Measurements from ENCODE around the gene NEUROD2.

Gene NEUROD2

GRCh38 chr17:39640591-39641031 lies 32.9 kb upstream of the NEUROD2 start:
- Histone ChIP-seq H3K9me3 (no peaks in the 10 kb centered on the region), H3K4me1 (peaks cover 7% of the 10 kb centered on the region), H3K36me3 (replicated peaks) (no peaks in the 10 kb centered on the region), H3K27me3 (ENCODE audit: low read depth) (no peaks in the 10 kb centered on the region), H3K4me3 (no peak overlapping the region)
- no peak for DNase-seq (ENCODE audit: low spot score in 2 of 2)
- in situ Hi-C loops (cut with MboI; ENCODE audit: low sequenced_read_pairs): no loop called here

GRCh38 chr17:39639566-39640458 lies 32.1 kb upstream of the NEUROD2 start:
- H3K4me3 ChIP-seq: no peak overlapping the region
- no peaks in the 10 kb centered on the region for H3K36me3 ChIP-seq (replicated peaks)
- no peak for DNase-seq (ENCODE audit: low spot score in 2 of 2)
- no peaks in the 10 kb centered on the region for H3K27me3 ChIP-seq (ENCODE audit: low read depth)
- in situ Hi-C loops (cut with MboI; ENCODE audit: low sequenced_read_pairs): no loop called here
- no peaks in the 10 kb centered on the region for H3K9me3 ChIP-seq
- peaks cover 7% of the 10 kb centered on the region for H3K4me1 ChIP-seq

GRCh38 chr17:39639043-39639442 lies 31.3 kb upstream of the NEUROD2 start:
- H3K4me1 ChIP-seq: peaks cover 7% of the 10 kb centered on the region
- H3K4me3 ChIP-seq: no peak overlapping the region
- in situ Hi-C loops (cut with MboI; ENCODE audit: low sequenced_read_pairs): no loop called here
- no peaks in the 10 kb centered on the region for H3K27me3 ChIP-seq (ENCODE audit: low read depth)
- no peak for DNase-seq (ENCODE audit: low spot score in 2 of 2)
- no peaks in the 10 kb centered on the region for H3K9me3 ChIP-seq
- no peaks in the 10 kb centered on the region for H3K36me3 ChIP-seq (replicated peaks)

- H3K4me3 ChIP-seq: peak overlapping the region; percentile 89
- in situ Hi-C loops (cut with MboI; ENCODE audit: low sequenced_read_pairs): no loop called here
- H3K4me1 ChIP-seq: peaks cover 7% of the 10 kb centered on the region
- no peaks in the 10 kb centered on the region for H3K27me3 ChIP-seq (ENCODE audit: low read depth)
- no peaks in the 10 kb centered on the region for H3K36me3 ChIP-seq (replicated peaks)
- no peak for DNase-seq (ENCODE audit: low spot score in 2 of 2)
- no peaks in the 10 kb centered on the region for H3K9me3 ChIP-seq
Observed at GRCh38 chr17:39638317-39638716, 30.6 kb upstream of the NEUROD2 start.

- Histone ChIP-seq H3K4me3 (peak within 1 kb of the TSS; percentile 89), H3K4me1 (peaks cover 7% of the 10 kb centered on the region), H3K9me3 (no peaks in the 10 kb centered on the region), H3K36me3 (replicated peaks) (no peaks in the 10 kb centered on the region), H3K27me3 (ENCODE audit: low read depth) (no peaks in the 10 kb centered on the region)
- in situ Hi-C loops (cut with MboI; ENCODE audit: low sequenced_read_pairs): no loop called here
- DNase-seq (ENCODE audit: low spot score in 2 of 2): peak; percentile 80 to 95
Observed at GRCh38 chr17:39636927-39637736, 29.4 kb upstream of the NEUROD2 start, which contains the start of gene STARD3. Gene STARD3, plus strand, starts transcription at chr17:39637144. Its CDS starts 16,388 bp downstream, at chr17:39653532.

GRCh38 chr17:39636587-39636926 lies 28.8 kb upstream of the NEUROD2 start:
- Histone ChIP-seq H3K36me3 (replicated peaks) (no peaks in the 10 kb centered on the region), H3K27me3 (ENCODE audit: low read depth) (no peaks in the 10 kb centered on the region), H3K4me1 (peaks cover 7% of the 10 kb centered on the region), H3K9me3 (no peaks in the 10 kb centered on the region), H3K4me3 (peak overlapping the region; percentile 89)
- DNase-seq (ENCODE audit: low spot score in 2 of 2): no peak
- in situ Hi-C loops (cut with MboI; ENCODE audit: low sequenced_read_pairs): no loop called here

- peaks cover 7% of the 10 kb centered on the region for H3K4me1 ChIP-seq
- no peak overlapping the region for H3K4me3 ChIP-seq
Observed at GRCh38 chr17:39635614-39636176, 28.0 kb upstream of the NEUROD2 start.

GRCh38 chr17:39634384-39634871 lies 26.7 kb upstream of the NEUROD2 start:
- DNase-seq (ENCODE audit: low spot score in 2 of 2): peak; percentile 35 to 61
- in situ Hi-C loops (cut with MboI; ENCODE audit: low sequenced_read_pairs): no loop called here
- Histone ChIP-seq H3K9me3 (no peaks in the 10 kb centered on the region), H3K27me3 (ENCODE audit: low read depth) (peaks cover 3% of the 10 kb centered on the region; the same call in 1 of the 2 replicates), H3K4me1 (peaks cover 7% of the 10 kb centered on the region), H3K36me3 (replicated peaks) (no peaks in the 10 kb centered on the region), H3K4me3 (no peak overlapping the region)

More at GRCh38 chr17:39635614-39636176, 28.0 kb upstream of the NEUROD2 start:
- Histone ChIP-seq H3K36me3 (replicated peaks) (no peaks in the 10 kb centered on the region), H3K27me3 (ENCODE audit: low read depth) (no peaks in the 10 kb centered on the region), H3K9me3 (no peaks in the 10 kb centered on the region)
- DNase-seq (ENCODE audit: low spot score in 2 of 2): no peak
- in situ Hi-C loops (cut with MboI; ENCODE audit: low sequenced_read_pairs): no loop called here

GRCh38 chr17:39633570-39634183 lies 26.0 kb upstream of the NEUROD2 start:
- Histone ChIP-seq H3K9me3 (no peaks in the 10 kb centered on the region), H3K27me3 (ENCODE audit: low read depth) (peaks cover 3% of the 10 kb centered on the region; the same call in 1 of the 2 replicates), H3K4me3 (no peak overlapping the region), H3K36me3 (replicated peaks) (no peaks in the 10 kb centered on the region), H3K4me1 (peaks cover 7% of the 10 kb centered on the region)
- no peak for DNase-seq (ENCODE audit: low spot score in 2 of 2)
- in situ Hi-C loops (cut with MboI; ENCODE audit: low sequenced_read_pairs): no loop called here

- DNase-seq (ENCODE audit: low spot score in 2 of 2): no peak
- in situ Hi-C loops (cut with MboI; ENCODE audit: low sequenced_read_pairs): no loop called here
- Histone ChIP-seq H3K4me1 (no peaks in the 10 kb centered on the region), H3K9me3 (no peaks in the 10 kb centered on the region), H3K4me3 (no peak overlapping the region), H3K27me3 (ENCODE audit: low read depth) (peaks cover 3% of the 10 kb centered on the region; the same call in 1 of the 2 replicates), H3K36me3 (replicated peaks) (no peaks in the 10 kb centered on the region)
Observed at GRCh38 chr17:39632153-39632941, 24.6 kb upstream of the NEUROD2 start.

- in situ Hi-C loops (cut with MboI; ENCODE audit: low sequenced_read_pairs): no loop called here
- Histone ChIP-seq H3K36me3 (replicated peaks) (no peaks in the 10 kb centered on the region), H3K27me3 (ENCODE audit: low read depth) (peaks cover 3% of the 10 kb centered on the region; the same call in 1 of the 2 replicates), H3K4me3 (no peak overlapping the region), H3K9me3 (no peaks in the 10 kb centered on the region), H3K4me1 (no peaks in the 10 kb centered on the region)
- DNase-seq (ENCODE audit: low spot score in 2 of 2): no peak
Observed at GRCh38 chr17:39631403-39631802, 23.7 kb upstream of the NEUROD2 start.

- Histone ChIP-seq H3K27me3 (ENCODE audit: low read depth) (peaks cover 3% of the 10 kb centered on the region; the same call in 1 of the 2 replicates), H3K36me3 (replicated peaks) (no peaks in the 10 kb centered on the region), H3K4me1 (no peaks in the 10 kb centered on the region), H3K9me3 (no peaks in the 10 kb centered on the region), H3K4me3 (no peak overlapping the region)
- in situ Hi-C loops (cut with MboI; ENCODE audit: low sequenced_read_pairs): no loop called here
- DNase-seq (ENCODE audit: low spot score in 2 of 2): no peak
Observed at GRCh38 chr17:39629898-39630297, 22.2 kb upstream of the NEUROD2 start.
